HCT116 (cell line): ENCODE measurements around the gene KIAA0930. TPM values are rescaled to one million over a fixed set of nuclear protein-coding genes. Genes with fewer than 3 reads are reported as not detected.

Source experiments
- ATAC-seq: fragments of 200-7000 bp; cut with Tn5 transposase; 2 replicates; pipeline ENCODE4 v1.9.1; 2020; ENCODE audit warnings: mild to moderate bottlenecking, moderate library complexity
- BruUV-seq: library from RNA; stranded (reverse); fragments of 400-500 nt; replicated peaks from 2 replicates; lab custom pipeline; 2021; lab: Mats Ljungman, UMichigan
- CTCF ChIA-PET: fragments of 300-600 bp; sonication (Branson Sonifier 250); formaldehyde crosslinking; loops from one replicate; lab custom pipeline; 2021; ENCODE audit warnings: antibody characterized with exemption; lab: Charles Lee
- POLR2A ChIA-PET: fragments of 300-600, 350-600 bp; sonication (Branson Sonifier 250); formaldehyde crosslinking; loops from one replicate; lab custom pipeline; 2021; ENCODE audit warnings: antibody characterized with exemption; lab: Charles Lee
- RAD21 ChIA-PET, 2 experiments: fragments of 300-600 bp; sonication (Branson Sonifier 250); formaldehyde crosslinking; loops; one replicate each; lab custom pipeline; 2023; ENCODE audit warnings: low total read pairs in 2 of 2; ENCODE audit not compliant: uncharacterized antibody in 2 of 2, unreplicated experiment in 2 of 2, low non-redundant PET in 1 of 2; lab: Charles Lee
- DNase-seq: peaks from one replicate; pipeline ENCODE4 v3.0.0-alpha.2; 2010; ENCODE audit warnings: low read depth, low spot score
- H2AFZ ChIP-seq: fragments of 200-600 bp; shearing (Covaris generic), sonication (generic); 2 replicates; pipeline ENCODE4 v1.6.1; 2017; ENCODE audit warnings: low read depth, mixed run types, mixed read lengths, antibody characterized with exemption, low read length; ENCODE audit not compliant: poor library complexity, severe bottlenecking
- H3K27ac ChIP-seq: 2 replicates; pipeline ENCODE4 v1.5.1; 2012; ENCODE audit warnings: low read depth, low read length
- H3K27me3 ChIP-seq: fragments of 200-600 bp; sonication (generic); 2 replicates; pipeline ENCODE4 v1.6.1; 2016; ENCODE audit warnings: mixed run types, low read length, mixed read lengths; ENCODE audit not compliant: insufficient read depth
- H3K36me3 ChIP-seq, 2 experiments: fragments of 200-500 bp in 1 of 2; fragments of 200-600 bp in 1 of 2; sonication (Bioruptor generic) in 1 of 2; sonication (generic) in 1 of 2; 2 replicates each; pipeline versions ENCODE4 v1.5.1 to v1.6.1; 2014 to 2016; ENCODE audit warnings: low read length in 2 of 2, inconsistent platforms in 1 of 2, mixed read lengths in 1 of 2, mixed run types in 1 of 2; ENCODE audit not compliant: insufficient read depth in 2 of 2, control insufficient read depth in 1 of 2
- H3K4me1 ChIP-seq, 2 experiments: fragments of 200-600 bp in 1 of 2; sonication (generic) in 1 of 2; 2 replicates each; pipeline versions ENCODE4 v1.5.1 to v1.6.1; 2012 to 2017; ENCODE audit warnings: low read length in 2 of 2, inconsistent platforms in 1 of 2, mild to moderate bottlenecking in 1 of 2, mixed read lengths in 1 of 2, mixed run types in 1 of 2, moderate library complexity in 1 of 2; ENCODE audit not compliant: insufficient read depth in 2 of 2, control insufficient read depth in 1 of 2
- H3K4me2 ChIP-seq: fragments of 200-600 bp; sonication (generic); 2 replicates; pipeline ENCODE4 v1.6.1; 2017; ENCODE audit warnings: mixed run types, low read length, mixed read lengths
- H3K4me3 ChIP-seq, 2 experiments: fragments of 200-600 bp in 1 of 2; sonication (generic) in 1 of 2; replicated peaks in 1 of 2; 2 replicates each; pipeline ENCODE4 v1.5.1; 2011 to 2016; ENCODE audit warnings: low read length in 2 of 2, control low read depth in 1 of 2, low read depth in 1 of 2, mild to moderate bottlenecking in 1 of 2, mixed read lengths in 1 of 2, mixed run types in 1 of 2
- H3K79me2 ChIP-seq: fragments of 200-600 bp; sonication (generic); 2 replicates; pipeline ENCODE4 v1.6.1; 2017; ENCODE audit warnings: mild to moderate bottlenecking, mixed run types, low read length, moderate library complexity, mixed read lengths; ENCODE audit not compliant: insufficient read depth
- H3K9ac ChIP-seq: fragments of 200-600 bp; sonication (generic); 2 replicates; pipeline ENCODE4 v1.6.1; 2016; ENCODE audit warnings: low read length, mixed read lengths
- H3K9me2 ChIP-seq: fragments of 200-600 bp; sonication (generic), shearing (Covaris generic); 2 replicates; pipeline ENCODE4 v1.6.1; 2017; ENCODE audit warnings: mixed run types, mild to moderate bottlenecking, moderate library complexity; ENCODE audit not compliant: insufficient read depth
- H3K9me3 ChIP-seq, 2 experiments: fragments of 200-500 bp in 1 of 2; fragments of 200-600 bp in 1 of 2; sonication (Bioruptor generic) in 1 of 2; sonication (generic) in 1 of 2; 2 replicates each; pipeline ENCODE4 v1.6.1; 2014 to 2017; ENCODE audit warnings: low read length in 2 of 2, mixed read lengths in 2 of 2, inconsistent platforms in 1 of 2, low read depth in 1 of 2, mild to moderate bottlenecking in 1 of 2, mixed run types in 1 of 2, moderate library complexity in 1 of 2; ENCODE audit not compliant: control insufficient read depth in 1 of 2, insufficient read depth in 1 of 2
- H4K20me1 ChIP-seq: fragments of 200-600 bp; sonication (generic), shearing (Covaris generic); 2 replicates; pipeline ENCODE4 v1.6.1; 2017; ENCODE audit warnings: mixed run types, mild to moderate bottlenecking, moderate library complexity; ENCODE audit not compliant: insufficient read depth
- CBX3 ChIP-seq: IDR thresholded peaks from 2 replicates; pipeline ENCODE4 v1.6.1; 2012; ENCODE audit warnings: low read depth
- EGR1 ChIP-seq: IDR thresholded peaks from 2 replicates; pipeline ENCODE4 v1.6.1; 2012; ENCODE audit warnings: low read depth
- EZH2 ChIP-seq: fragments of 200-600 bp; sonication (generic); IDR thresholded peaks from 2 replicates; pipeline ENCODE4 v1.6.1; 2017; ENCODE audit warnings: antibody characterized with exemption, mixed run types
- FOSL1 ChIP-seq: IDR thresholded peaks from 2 replicates; pipeline ENCODE4 v1.6.1; 2012; ENCODE audit warnings: low read depth
- POLR2A ChIP-seq: IDR thresholded peaks from 2 replicates; pipeline ENCODE4 v1.7.0; 2011; ENCODE audit warnings: borderline replicate concordance; ENCODE audit not compliant: insufficient read depth, insufficient read length; ENCODE audit errors: extremely low read depth
- RAD21 ChIP-seq: IDR thresholded peaks from 2 replicates; pipeline ENCODE4 v1.6.1; 2012; ENCODE audit warnings: low read depth, mild to moderate bottlenecking
- SIN3A ChIP-seq: IDR thresholded peaks from 2 replicates; pipeline ENCODE4 v1.6.1; 2012; ENCODE audit warnings: low read depth
- SP1 ChIP-seq: IDR thresholded peaks from 2 replicates; pipeline ENCODE4 v1.6.1; 2012; ENCODE audit warnings: low read depth
- SRF ChIP-seq: IDR thresholded peaks from 2 replicates; pipeline ENCODE4 v1.6.1; 2012; ENCODE audit warnings: low read depth
- YY1 ChIP-seq: IDR thresholded peaks from 2 replicates; pipeline ENCODE4 v1.6.1; 2011; ENCODE audit warnings: low read length, low read depth, moderate library complexity, mild to moderate bottlenecking; ENCODE audit not compliant: insufficient replicate concordance; ENCODE audit errors: extremely low read depth
- ZFX ChIP-seq: fragments of 450-650 bp; IDR thresholded peaks from 2 replicates; pipeline ENCODE4 v1.6.1; 2017
- intact Hi-C: fragments of 100-400 bp; cut with micrococcal nuclease; formaldehyde crosslinking; loops from 2 replicates; pipeline ENCODE4 v1.10.0; 2022
- total RNA-seq: library from RNA; stranded (reverse); gene quantifications from one replicate; pipeline ENCODE4 v1.2.1, GENCODE V29; 2021; ENCODE audit not compliant: unreplicated experiment
- TF ChIP-seq, protein P1 (sequence below), 3 experiments: fragments of 200-600 bp in 1 of 3; sonication (generic) in 1 of 3; IDR thresholded peaks in 2 of 3; conservative IDR thresholded peaks in 1 of 3; 2 replicates each; pipeline ENCODE4 v1.5.1; 2012 to 2017; ENCODE audit warnings: low read depth in 2 of 3, low read length in 2 of 3, antibody characterized with exemption in 1 of 3, borderline replicate concordance in 1 of 3, control low read depth in 1 of 3, mild to moderate bottlenecking in 1 of 3, mixed read lengths in 1 of 3, mixed run types in 1 of 3, moderate library complexity in 1 of 3; ENCODE audit not compliant: insufficient read depth in 1 of 3
- TF ChIP-seq, protein P2 (sequence below): IDR thresholded peaks from 2 replicates; pipeline ENCODE4 v1.6.1; 2012
- TF ChIP-seq, protein P3 (sequence below): IDR thresholded peaks from 2 replicates; pipeline ENCODE4 v1.6.1; 2012
- TF ChIP-seq, protein P4 (sequence below): IDR thresholded peaks from 2 replicates; pipeline ENCODE4 v1.6.1; 2012; ENCODE audit warnings: low read depth
- TF ChIP-seq, protein P5 (sequence below): IDR thresholded peaks from 2 replicates; pipeline ENCODE4 v1.6.1; 2011; ENCODE audit warnings: mild to moderate bottlenecking, low read length, moderate library complexity; ENCODE audit not compliant: insufficient replicate concordance; ENCODE audit errors: extremely low read depth

Gene KIAA0930
- total RNA-seq, 1 experiment from 2014 or later = 60.9 TPM

DNA sequence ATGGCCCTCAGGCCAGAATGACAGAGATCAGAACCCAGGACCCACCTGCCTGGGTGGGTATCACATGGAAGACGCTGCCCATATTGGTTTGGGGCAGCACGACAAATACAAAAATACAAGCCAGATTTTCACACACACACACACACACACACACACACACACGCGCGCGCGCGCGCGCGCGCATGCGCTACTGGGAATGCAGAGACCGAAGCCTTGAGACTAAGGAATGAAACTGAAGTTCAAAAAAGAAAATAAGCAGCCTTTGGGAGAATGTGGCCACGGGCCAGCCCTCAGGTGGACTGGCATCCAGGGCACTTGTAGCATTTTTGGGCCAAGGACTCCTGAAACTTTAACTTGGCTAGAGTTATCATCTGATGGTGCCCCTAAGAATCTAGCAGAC is 98.3 kb downstream of the KIAA0930 start:
- intact Hi-C loops = no loop called here
- Histone ChIP-seq H3K9me2 (no peaks in the 10 kb centered on the region), H3K36me3 (no peaks in the 10 kb centered on the region), H3K9me3 (no peaks in the 10 kb centered on the region), H3K4me3 (no peak overlapping the region), H2AFZ (no peak overlapping the region), H3K4me1 (no peaks in the 10 kb centered on the region; a peak in 1 of 4 replicates), H3K79me2 (no peaks in the 10 kb centered on the region), H4K20me1 (no peaks in the 10 kb centered on the region), H3K9ac (no peak overlapping the region)
- POLR2A ChIA-PET = no interaction called here
- RAD21 ChIA-PET = no interaction called here
- DNase-seq (no peak), ATAC-seq (no peak)
- TF ChIP-seq, protein P1, sequence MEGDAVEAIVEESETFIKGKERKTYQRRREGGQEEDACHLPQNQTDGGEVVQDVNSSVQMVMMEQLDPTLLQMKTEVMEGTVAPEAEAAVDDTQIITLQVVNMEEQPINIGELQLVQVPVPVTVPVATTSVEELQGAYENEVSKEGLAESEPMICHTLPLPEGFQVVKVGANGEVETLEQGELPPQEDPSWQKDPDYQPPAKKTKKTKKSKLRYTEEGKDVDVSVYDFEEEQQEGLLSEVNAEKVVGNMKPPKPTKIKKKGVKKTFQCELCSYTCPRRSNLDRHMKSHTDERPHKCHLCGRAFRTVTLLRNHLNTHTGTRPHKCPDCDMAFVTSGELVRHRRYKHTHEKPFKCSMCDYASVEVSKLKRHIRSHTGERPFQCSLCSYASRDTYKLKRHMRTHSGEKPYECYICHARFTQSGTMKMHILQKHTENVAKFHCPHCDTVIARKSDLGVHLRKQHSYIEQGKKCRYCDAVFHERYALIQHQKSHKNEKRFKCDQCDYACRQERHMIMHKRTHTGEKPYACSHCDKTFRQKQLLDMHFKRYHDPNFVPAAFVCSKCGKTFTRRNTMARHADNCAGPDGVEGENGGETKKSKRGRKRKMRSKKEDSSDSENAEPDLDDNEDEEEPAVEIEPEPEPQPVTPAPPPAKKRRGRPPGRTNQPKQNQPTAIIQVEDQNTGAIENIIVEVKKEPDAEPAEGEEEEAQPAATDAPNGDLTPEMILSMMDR (IDR thresholded peaks at IDR 0.05 in 2 of 3, conservative IDR thresholded peaks at IDR 0.05 in 1 of 3; ENCODE audit: borderline replicate concordance in 1 of 3, insufficient read depth in 1 of 3, low read depth in 2 of 3, low read length in 2 of 3) = no peak
- no peak for TF ChIP-seq ZFX
- no peak for TF ChIP-seq FOSL1
- TF ChIP-seq, protein P2, sequence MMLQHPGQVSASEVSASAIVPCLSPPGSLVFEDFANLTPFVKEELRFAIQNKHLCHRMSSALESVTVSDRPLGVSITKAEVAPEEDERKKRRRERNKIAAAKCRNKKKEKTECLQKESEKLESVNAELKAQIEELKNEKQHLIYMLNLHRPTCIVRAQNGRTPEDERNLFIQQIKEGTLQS = no peak
- TF ChIP-seq, protein P3, sequence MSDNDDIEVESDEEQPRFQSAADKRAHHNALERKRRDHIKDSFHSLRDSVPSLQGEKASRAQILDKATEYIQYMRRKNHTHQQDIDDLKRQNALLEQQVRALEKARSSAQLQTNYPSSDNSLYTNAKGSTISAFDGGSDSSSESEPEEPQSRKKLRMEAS = no peak
- no peak for TF ChIP-seq EZH2
- TF ChIP-seq CBX3 = no peak
- no peak for TF ChIP-seq EGR1
- no peak for TF ChIP-seq SRF
- TF ChIP-seq SP1 = no peak
- no peak for TF ChIP-seq RAD21
- TF ChIP-seq, protein P4, sequence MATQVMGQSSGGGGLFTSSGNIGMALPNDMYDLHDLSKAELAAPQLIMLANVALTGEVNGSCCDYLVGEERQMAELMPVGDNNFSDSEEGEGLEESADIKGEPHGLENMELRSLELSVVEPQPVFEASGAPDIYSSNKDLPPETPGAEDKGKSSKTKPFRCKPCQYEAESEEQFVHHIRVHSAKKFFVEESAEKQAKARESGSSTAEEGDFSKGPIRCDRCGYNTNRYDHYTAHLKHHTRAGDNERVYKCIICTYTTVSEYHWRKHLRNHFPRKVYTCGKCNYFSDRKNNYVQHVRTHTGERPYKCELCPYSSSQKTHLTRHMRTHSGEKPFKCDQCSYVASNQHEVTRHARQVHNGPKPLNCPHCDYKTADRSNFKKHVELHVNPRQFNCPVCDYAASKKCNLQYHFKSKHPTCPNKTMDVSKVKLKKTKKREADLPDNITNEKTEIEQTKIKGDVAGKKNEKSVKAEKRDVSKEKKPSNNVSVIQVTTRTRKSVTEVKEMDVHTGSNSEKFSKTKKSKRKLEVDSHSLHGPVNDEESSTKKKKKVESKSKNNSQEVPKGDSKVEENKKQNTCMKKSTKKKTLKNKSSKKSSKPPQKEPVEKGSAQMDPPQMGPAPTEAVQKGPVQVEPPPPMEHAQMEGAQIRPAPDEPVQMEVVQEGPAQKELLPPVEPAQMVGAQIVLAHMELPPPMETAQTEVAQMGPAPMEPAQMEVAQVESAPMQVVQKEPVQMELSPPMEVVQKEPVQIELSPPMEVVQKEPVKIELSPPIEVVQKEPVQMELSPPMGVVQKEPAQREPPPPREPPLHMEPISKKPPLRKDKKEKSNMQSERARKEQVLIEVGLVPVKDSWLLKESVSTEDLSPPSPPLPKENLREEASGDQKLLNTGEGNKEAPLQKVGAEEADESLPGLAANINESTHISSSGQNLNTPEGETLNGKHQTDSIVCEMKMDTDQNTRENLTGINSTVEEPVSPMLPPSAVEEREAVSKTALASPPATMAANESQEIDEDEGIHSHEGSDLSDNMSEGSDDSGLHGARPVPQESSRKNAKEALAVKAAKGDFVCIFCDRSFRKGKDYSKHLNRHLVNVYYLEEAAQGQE = no peak
- TF ChIP-seq SIN3A = no peak
- no peak for TF ChIP-seq YY1
- no peak for TF ChIP-seq POLR2A
- TF ChIP-seq, protein P5, sequence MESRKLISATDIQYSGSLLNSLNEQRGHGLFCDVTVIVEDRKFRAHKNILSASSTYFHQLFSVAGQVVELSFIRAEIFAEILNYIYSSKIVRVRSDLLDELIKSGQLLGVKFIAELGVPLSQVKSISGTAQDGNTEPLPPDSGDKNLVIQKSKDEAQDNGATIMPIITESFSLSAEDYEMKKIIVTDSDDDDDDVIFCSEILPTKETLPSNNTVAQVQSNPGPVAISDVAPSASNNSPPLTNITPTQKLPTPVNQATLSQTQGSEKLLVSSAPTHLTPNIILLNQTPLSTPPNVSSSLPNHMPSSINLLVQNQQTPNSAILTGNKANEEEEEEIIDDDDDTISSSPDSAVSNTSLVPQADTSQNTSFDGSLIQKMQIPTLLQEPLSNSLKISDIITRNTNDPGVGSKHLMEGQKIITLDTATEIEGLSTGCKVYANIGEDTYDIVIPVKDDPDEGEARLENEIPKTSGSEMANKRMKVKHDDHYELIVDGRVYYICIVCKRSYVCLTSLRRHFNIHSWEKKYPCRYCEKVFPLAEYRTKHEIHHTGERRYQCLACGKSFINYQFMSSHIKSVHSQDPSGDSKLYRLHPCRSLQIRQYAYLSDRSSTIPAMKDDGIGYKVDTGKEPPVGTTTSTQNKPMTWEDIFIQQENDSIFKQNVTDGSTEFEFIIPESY = no peak
- TF ChIP-seq, all 23 proteins: peak for 0
- Histone ChIP-seq H3K4me2 (no peak overlapping the region), H3K27ac (no peak overlapping the region), H3K27me3 (no peaks in the 10 kb centered on the region)
- BruUV-seq = no TSS peak
- CTCF ChIA-PET = no interaction called here
